CD4-positive, alpha-beta T cell treated with Interleukin-4 for 1 hour (primary cell): ENCODE results near the gene TBX2.
"Not testable (repeated sequence)": the region's sequence is repeated elsewhere in the genome, so short reads cannot be mapped to it uniquely, and the experiment has no call there.

ENCODE experiments used
- DNase-seq, 2 donors: peaks; one replicate each; pipeline ENCODE4 v3.0.0-alpha.2; 2020 to 2022

TBX2 gene

DNA sequence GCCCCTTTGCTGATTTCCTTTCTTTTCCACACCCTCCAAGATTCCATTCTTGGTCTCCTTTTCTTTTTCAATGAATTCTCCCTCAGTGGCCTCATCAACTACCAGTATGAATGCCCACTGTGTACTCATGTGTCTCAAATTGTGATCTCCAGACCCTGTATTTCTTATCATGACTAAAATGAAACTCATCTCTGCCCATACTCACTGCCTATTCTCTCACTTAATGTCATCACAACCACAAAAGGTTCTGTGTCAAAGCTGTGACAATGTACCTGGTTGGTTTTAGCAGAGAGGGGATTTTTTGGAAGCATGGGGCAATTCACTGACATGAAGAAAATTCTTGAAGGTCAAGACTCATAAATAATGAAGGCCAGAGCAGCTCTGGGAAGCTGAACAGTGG, 41.1 kb downstream of the TBX2 start:
- DNase-seq, result no peak

DNA sequence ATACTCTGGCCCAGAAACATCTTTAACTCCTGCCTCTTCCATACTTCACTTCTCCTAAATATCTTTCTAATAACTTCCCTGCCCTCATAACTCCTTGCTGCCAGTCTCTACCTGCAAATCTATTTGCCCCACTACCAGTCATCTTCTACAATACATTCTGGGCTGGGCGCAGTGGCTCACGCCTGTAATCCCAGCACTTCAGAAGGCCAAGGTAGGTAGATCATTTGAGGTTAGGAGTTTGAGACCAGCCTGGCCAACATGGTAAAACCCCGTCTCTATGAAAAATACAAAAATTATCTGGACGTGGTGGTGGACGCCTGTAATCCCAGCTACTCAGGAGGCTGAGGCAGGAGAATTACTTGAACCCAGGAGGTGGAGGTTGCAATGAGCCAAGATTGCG, 41.9 kb downstream of the TBX2 start:
- DNase-seq, result not testable (repeated sequence)

DNA sequence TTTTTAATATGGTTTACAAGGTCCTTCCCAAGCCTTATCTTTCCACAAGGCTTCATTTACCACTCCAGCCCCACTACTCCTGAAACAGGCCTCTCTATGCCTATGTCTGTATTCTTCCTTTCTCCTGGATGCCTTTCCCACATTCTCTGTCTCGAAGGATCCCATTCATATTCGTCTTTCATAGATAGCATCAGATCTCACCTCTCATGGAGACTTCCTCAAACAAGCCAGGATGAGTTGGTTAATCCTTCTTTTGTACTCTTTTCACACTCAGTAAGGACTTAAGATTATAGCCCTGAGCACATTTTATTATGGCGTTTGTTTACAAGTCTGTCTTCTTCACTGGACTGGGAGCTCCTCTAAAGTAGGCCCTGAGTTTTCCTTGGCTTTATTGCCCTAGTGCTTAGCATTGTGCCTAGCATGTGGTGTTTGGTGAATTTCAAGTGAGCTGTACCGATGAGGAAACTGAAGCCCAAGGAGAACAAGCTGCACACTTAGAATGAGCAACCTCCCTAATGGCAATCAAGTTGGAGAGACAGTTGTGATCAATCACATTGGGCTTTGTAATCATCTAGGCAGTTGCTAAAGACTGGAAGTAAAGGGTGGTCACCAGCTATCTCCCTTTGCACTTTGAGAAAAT, 42.6 kb downstream of the TBX2 start:
- DNase-seq, result no peak

GRCh38 chr17:61442878-61443474, 43.3 kb downstream of the TBX2 start:
- no peak for DNase-seq

DNA sequence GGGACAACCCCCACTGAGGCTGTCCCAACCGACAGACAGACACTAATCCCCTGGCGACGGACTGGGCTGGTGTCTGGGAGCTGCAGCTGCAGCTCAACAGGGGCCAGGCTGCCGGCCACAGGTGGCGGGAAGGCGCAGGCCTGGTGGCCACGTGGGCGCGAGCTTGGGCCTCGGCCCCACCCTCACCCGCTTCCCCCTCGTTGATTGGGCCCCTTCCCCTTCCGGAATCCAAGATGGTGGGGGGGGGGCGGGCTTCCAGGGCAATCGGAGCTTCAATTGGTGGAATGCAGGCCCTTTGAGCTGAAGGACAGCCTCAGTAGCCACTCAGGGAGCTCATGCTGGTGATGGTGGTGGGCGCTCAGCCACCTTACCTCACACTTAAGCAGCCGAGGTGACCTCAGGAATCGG, 43.8 kb downstream of the TBX2 start:
- no peak for DNase-seq

- DNase-seq, result no peak
Measured at GRCh38 chr17:61444075-61444474, 44.4 kb downstream of the TBX2 start.

- no peak for DNase-seq
Measured at GRCh38 chr17:61444831-61445230, 45.2 kb downstream of the TBX2 start.

DNA sequence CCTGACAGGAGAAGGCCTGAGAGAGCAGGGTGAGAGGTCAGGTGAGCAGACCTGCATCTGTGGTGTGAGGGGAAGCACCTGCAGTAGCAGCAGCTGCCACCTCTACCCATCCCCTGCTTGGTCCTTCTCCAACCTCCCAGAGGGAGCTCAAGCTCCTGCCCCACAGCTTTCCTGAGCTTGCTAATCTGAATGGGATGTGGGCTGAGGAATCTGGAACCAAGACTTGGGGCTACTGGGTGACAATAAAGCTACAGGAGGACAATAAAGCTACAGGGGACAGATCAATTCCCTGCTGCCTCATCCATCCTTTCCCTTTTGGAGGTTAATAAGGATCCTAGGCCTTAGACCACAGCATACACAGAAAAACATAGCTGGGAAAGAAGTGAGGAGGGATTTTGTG, 47.7 kb downstream of the TBX2 start:
- no peak for DNase-seq

- no peak for DNase-seq
Measured at GRCh38 chr17:61448042-61448441, 48.4 kb downstream of the TBX2 start.

DNA sequence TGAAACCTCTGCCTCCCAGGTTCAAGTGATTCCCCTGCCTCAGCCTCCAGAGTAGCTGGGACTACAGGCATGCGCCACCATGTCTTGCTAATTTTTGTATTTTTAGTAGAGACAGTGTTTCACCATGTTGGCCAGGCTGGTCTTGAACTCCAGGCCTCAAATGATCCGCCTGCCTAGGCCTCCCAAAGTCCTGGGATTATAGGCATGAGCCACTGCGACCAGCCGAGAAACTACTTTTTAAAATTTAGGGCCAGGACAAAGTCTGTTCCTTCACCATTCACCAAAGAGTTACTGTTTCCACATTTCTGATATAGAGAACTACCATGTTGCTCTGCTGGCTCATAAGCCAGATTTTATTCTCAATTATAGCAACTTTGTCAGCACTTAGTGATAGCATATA, 49.5 kb downstream of the TBX2 start:
- DNase-seq, result not testable (repeated sequence)

GRCh38 chr17:61449707-61450640, 50.3 kb downstream of the TBX2 start:
- DNase-seq, result no peak

DNA sequence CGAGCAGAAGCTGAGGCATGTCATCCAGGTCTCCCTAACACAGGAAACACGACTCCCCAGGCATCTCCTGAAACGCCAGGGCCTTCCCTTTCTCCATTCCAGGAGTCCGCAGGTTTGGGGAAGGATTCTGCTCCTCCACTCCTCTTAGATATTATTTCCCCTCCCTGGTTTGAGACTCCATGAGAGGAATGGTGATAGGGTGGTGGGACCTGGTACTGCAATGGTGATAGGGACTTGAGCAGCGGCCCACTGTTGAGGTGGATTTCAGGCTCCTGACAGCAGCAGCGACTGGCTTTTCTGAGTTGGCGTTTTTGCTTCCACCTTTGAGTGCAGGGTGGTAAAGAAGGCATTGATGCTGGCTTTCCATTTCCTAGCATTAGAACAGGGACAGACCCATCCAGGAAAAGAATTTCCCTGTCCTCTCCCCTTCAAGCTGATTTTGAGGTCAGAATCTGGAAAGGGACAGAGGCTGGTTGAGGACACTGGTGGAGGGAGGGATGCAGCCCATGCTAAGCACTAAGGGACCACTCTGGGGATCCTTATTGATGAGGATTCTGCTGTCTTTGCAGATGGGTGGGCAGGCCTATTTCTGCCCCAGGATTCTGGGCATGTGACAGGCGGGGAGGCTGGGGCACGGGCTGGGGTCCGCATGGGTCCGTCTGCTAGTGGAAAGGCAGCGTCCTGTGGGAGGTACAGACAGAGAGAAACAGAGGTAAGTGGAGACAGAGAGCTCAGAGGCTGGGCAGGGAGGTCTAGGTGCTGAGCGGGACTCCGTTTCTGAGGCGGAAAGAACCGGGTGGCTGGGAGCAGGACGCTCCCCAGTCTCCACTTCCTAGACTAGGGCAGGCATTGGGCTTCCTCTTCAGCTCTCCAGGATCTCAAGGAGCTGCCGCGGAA, 51.2 kb downstream of the TBX2 start:
- no peak for DNase-seq

DNA sequence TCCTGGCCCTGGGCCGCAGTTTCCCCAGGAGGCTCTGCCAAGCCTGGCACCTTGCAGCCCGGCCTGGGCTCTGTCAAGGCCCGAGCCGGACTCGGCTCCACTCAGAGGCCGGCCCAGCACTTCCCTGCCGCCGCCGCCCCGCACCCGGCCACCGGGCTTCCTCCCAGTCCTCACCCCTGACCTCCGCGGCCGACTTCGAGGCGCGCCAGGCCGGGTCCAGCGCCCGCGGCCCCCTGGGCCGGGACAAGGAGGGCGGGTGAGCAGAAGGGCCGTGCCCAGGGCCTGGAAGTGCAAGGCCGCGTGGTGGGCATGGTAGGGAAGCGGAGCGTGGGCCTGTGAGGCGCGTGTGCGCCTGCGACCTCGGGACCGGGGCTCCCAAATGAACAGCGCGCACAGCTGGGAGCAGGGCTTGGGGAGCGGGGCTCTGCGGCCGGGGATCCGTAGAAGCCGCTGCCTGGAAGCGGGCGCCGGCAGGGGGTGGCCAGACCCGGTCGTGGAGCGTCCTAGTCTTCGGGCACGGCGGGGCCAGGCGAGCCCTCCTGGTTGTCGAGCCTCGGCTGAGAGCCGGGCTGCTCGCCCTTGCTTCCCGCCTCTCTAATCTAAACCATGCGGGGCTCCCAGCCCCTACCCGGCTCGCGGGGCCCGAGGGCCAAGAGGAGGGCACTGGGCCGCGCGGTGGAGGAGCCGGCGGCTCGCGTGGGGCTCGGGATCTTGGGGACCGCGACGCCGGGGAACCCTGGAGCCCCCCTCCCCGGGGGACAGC, 52.1 kb downstream of the TBX2 start:
- no peak for DNase-seq

DNA sequence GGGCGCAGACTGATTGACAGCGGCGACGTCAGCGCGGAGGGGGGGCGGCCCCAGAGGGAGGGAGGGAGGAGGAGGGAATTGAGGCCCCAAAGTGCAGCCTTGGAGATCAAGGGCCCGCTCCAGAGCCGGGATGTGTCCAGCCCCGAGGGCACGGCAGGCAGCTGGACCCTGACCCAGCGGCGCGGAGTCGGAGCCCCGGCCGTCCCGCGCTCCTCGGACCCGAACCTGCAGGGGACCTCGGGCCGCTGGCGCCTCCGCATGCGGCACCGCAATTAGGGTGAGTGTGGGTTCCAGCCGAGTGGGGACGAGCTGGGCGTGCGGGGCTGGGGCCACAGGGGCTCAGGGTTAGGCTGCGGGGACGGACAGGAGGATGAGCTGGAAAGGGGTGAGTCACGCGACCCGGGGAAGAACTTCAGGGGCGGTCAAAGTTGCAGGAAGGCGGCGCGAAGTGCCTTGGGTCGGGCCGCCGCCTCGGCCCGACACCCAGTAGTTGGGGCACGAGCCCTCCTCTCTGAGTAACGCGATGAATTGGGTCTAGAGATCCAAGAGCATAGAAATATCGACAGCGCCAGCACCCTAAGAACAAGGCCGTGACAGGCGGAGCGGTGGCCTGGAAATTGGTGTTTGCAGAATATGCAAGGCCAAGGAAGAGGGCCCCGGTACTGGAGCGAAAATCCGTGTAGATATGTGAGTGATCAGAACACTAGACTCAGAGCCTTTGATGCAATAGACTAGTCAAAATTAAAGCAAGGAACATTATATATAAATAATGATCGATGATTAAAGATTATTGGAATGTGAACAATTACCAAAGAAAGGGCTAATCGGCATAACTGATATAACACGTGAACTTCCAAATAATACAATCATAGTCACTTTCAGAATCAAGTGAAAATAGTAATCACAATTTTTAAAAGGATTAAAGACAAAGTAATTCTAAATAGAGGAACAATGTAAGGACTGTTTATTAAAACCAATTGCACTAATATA, 53.0 kb downstream of the TBX2 start, which contains the start of gene TBX4:
Gene TBX4, plus strand, starts transcription at position 122 of the 990 bp plus-strand sequence. CDS start 4,069 bp downstream, outside the sequence.
- DNase-seq, result no peak

- DNase-seq, result no peak
Measured at GRCh38 chr17:61453566-61454380, 54.1 kb downstream of the TBX2 start.

- no peak for DNase-seq
Measured at GRCh38 chr17:61454381-61455323, 55.0 kb downstream of the TBX2 start.

- peak in 1 of 2 donors; percentile 8 for DNase-seq
Measured at GRCh38 chr17:61455324-61456060, 55.8 kb downstream of the TBX2 start.
